Transverse colon (tissue), 4 donors: ENCODE measurements around the gene CHMP4B. TPM values are rescaled to one million over a fixed set of nuclear protein-coding genes. Genes with fewer than 3 reads are reported as not detected.

Experiments used
- DNase-seq: peaks from one replicate; pipeline ENCODE4 v3.0.0-alpha.2; 2019
- H3K27ac ChIP-seq, 4 donors: fragments of 200-600 bp; sonication (generic); 2 replicates each; pipeline ENCODE4 v1.5.1; 2016 to 2018; ENCODE audit warnings: inconsistent platforms in 4 of 4
- H3K27me3 ChIP-seq: fragments of 200-600 bp; sonication (generic); 2 replicates; pipeline ENCODE4 v1.5.1; 2017; ENCODE audit warnings: inconsistent platforms
- H3K36me3 ChIP-seq, 4 donors: fragments of 200-600 bp; sonication (generic); 2 replicates each; pipeline ENCODE4 v1.5.1; 2017 to 2019; ENCODE audit warnings: inconsistent platforms in 4 of 4
- H3K4me1 ChIP-seq, 4 donors: fragments of 200-600 bp; sonication (generic); 2 replicates each; pipeline ENCODE4 v1.5.1; 2017 to 2020; ENCODE audit warnings: inconsistent platforms in 4 of 4
- H3K4me3 ChIP-seq, 4 donors: fragments of 200-600 bp; sonication (generic); 1 replicate in 1 of 4; 2 replicates in 3 of 4; pipeline versions ENCODE4 v1.5.1 to v1.6.1; 2017 to 2019; ENCODE audit warnings: inconsistent platforms in 4 of 4
- H3K9me3 ChIP-seq, 2 donors: fragments of 200-600 bp; sonication (generic); 2 replicates each; pipeline ENCODE4 v1.5.1; 2017 to 2019; ENCODE audit warnings: inconsistent platforms in 2 of 2
- CTCF ChIP-seq, 5 experiments: fragments of 200-600 bp in 3 of 5; fragments of 450-650 bp in 2 of 5; sonication (generic) in 3 of 5; IDR thresholded peaks; 1 replicate in 2 of 5; 2 replicates in 3 of 5; pipeline ENCODE4 v1.5.1; 2016 to 2017; ENCODE audit warnings: antibody characterized with exemption in 5 of 5, inconsistent platforms in 3 of 5, mild to moderate bottlenecking in 2 of 5, moderate library complexity in 1 of 5
- EP300 ChIP-seq: sonication (generic); formaldehyde crosslinking; IDR thresholded peaks from one replicate; pipeline ENCODE4 v1.6.1; 2017; ENCODE audit warnings: antibody characterized with exemption, low read depth
- POLR2A ChIP-seq: fragments of 450-650 bp; IDR thresholded peaks from one replicate; pipeline ENCODE4 v1.6.1; 2016; ENCODE audit warnings: antibody characterized with exemption, mild to moderate bottlenecking, moderate library complexity
- POLR2AphosphoS5 ChIP-seq, 3 donors: sonication (generic); formaldehyde crosslinking; IDR thresholded peaks; one replicate each; pipeline ENCODE4 v1.6.1; 2016; ENCODE audit warnings: antibody characterized with exemption in 3 of 3
- WGBS, 2 donors: methylation state at CpG; one replicate each; pipeline ENCODE4 v1.1.5; 2018; ENCODE audit warnings: low coverage in 1 of 2; 5-methylcytosine and 5-hydroxymethylcytosine counted together
- in situ Hi-C, 4 donors: fragments of 200-750 bp; cut with MboI; loops; one replicate each; pipeline versions ENCODE4 v1.15.0 to v1.15.1; 2017; ENCODE audit warnings: low sequenced_read_pairs in 3 of 4, low pct_ligation_motif_present in 1 of 4, low pct_unique_long_range_greater_than_20kb in 1 of 4
- intact Hi-C: fragments of 100-400 bp; cut with DNase I; formaldehyde crosslinking; loops from one replicate; pipeline ENCODE4 v1.15.1; 2023; ENCODE audit warnings: low total_unique reads
- total RNA-seq, 4 donors: library from RNA; depleted of rRNA; stranded (reverse); fragments of >200 nt; gene quantifications; one replicate each; pipeline ENCODE4 v1.1.0, GENCODE V29; 2016

CHMP4B gene
- total RNA-seq, 4 donors from 2014 or later, result 182 to 263 (median 213) TPM

- Histone ChIP-seq H3K9me3 (no peaks in the 10 kb centered on the region), H3K27ac (no peak overlapping the region), H3K4me1 (peaks cover 20 to 85% (median 61%) of the 10 kb centered on the region in 4 donors), H3K36me3 (no peaks in the 10 kb centered on the region), H3K4me3 (no peak overlapping the region), H3K27me3 (no peaks in the 10 kb centered on the region)
- TF ChIP-seq CTCF (IDR thresholded peaks at IDR 0.05) (no peak), EP300 (no peak), POLR2A (no peak)
- intact Hi-C loops, result no loop called here
- in situ Hi-C loops, result no loop called here
- no peak for DNase-seq
- WGBS, 2 donors, result 96 to 99% methylated on average over 3 of the region's 3 CpGs
Measured at GRCh38 chr20:33815671-33816070, 4.5 kb downstream of the CHMP4B start.

- 83 to 100% methylated on average over 1 of the region's 1 CpG for WGBS, 2 donors
- in situ Hi-C loops, result no loop called here
Measured at GRCh38 chr20:33816191-33816590, 5.0 kb downstream of the CHMP4B start.

GRCh38 chr20:33817411-33817810 lies 6.3 kb downstream of the CHMP4B start:
- Histone ChIP-seq H3K36me3 (no peaks in the 10 kb centered on the region), H3K27me3 (no peaks in the 10 kb centered on the region), H3K27ac (peak overlapping the region in 1 of 4 donors; percentile 21), H3K9me3 (no peaks in the 10 kb centered on the region), H3K4me1 (peaks cover 25 to 88% (median 65%) of the 10 kb centered on the region in 4 donors), H3K4me3 (no peak overlapping the region)
- in situ Hi-C loops, result no loop called here
- no peak for DNase-seq
- intact Hi-C loops, result no loop called here
- TF ChIP-seq CTCF (IDR thresholded peaks at IDR 0.05), result no peak
- no peak for TF ChIP-seq EP300
- TF ChIP-seq POLR2A, result no peak
- TF ChIP-seq POLR2AphosphoS5 (IDR thresholded peaks at IDR 0.05), result no peak
- WGBS, 2 donors, result 20 to 65% methylated on average over 1 to 5 of the region's 5 CpGs

More at GRCh38 chr20:33816191-33816590, 5.0 kb downstream of the CHMP4B start:
- intact Hi-C loops, result no loop called here
- TF ChIP-seq CTCF (IDR thresholded peaks at IDR 0.05), result no peak
- TF ChIP-seq EP300, result no peak
- no peak for TF ChIP-seq POLR2A
- TF ChIP-seq POLR2AphosphoS5 (IDR thresholded peaks at IDR 0.05), result no peak
- Histone ChIP-seq H3K4me3 (no peak overlapping the region), H3K36me3 (no peaks in the 10 kb centered on the region), H3K27me3 (no peaks in the 10 kb centered on the region), H3K9me3 (no peaks in the 10 kb centered on the region), H3K4me1 (peaks cover 20 to 84% (median 65%) of the 10 kb centered on the region in 4 donors), H3K27ac (no peak overlapping the region)
- DNase-seq, result no peak

- no peak for DNase-seq
- Histone ChIP-seq H3K4me3 (no peak overlapping the region), H3K9me3 (no peaks in the 10 kb centered on the region), H3K27me3 (no peaks in the 10 kb centered on the region), H3K4me1 (peaks cover 24 to 85% (median 53%) of the 10 kb centered on the region in 4 donors), H3K36me3 (no peaks in the 10 kb centered on the region), H3K27ac (no peak overlapping the region)
- in situ Hi-C loops, result no loop called here
- no peak for TF ChIP-seq EP300
- no peak for TF ChIP-seq CTCF (IDR thresholded peaks at IDR 0.05)
- no peak for TF ChIP-seq POLR2AphosphoS5 (IDR thresholded peaks at IDR 0.05)
- TF ChIP-seq POLR2A, result no peak
- 86 to 100% methylated on average over 1 of the region's 1 CpG for WGBS, 2 donors
- intact Hi-C loops, result no loop called here
Measured at GRCh38 chr20:33819456-33819855, 8.3 kb downstream of the CHMP4B start.
